ENCODE results near the gene NKAIN4.

Gene NKAIN4

GRCh38 chr20:63280371-63280770, 26.1 kb upstream of the NKAIN4 start:
- Histone ChIP-seq H3K4me2 (ENCODE audit: low read depth, low read length) (no peak overlapping the region), H3K79me2 (ENCODE audit: low read length) (peaks cover 24% of the 10 kb centered on the region), H3K4me1 (ENCODE audit: low read length) (no peaks in the 10 kb centered on the region), H3K27me3 (replicated peaks; ENCODE audit: insufficient read depth, low read length) (no peaks in the 10 kb centered on the region), H3K4me3 (ENCODE audit: low read length) (no peak overlapping the region), H3K27ac (ENCODE audit: low read length) (no peak overlapping the region), H3K9ac (ENCODE audit: low read length) (no peak overlapping the region), H3K9me3 (replicated peaks; ENCODE audit: insufficient read depth, low read length) (no peaks in the 10 kb centered on the region), H3F3A (ENCODE audit: insufficient read depth, low read length) (no peaks in the 10 kb centered on the region), H3K9me2 (replicated peaks; ENCODE audit: insufficient read depth, low read length) (no peaks in the 10 kb centered on the region), H3K36me3 (replicated peaks; ENCODE audit: insufficient read depth, low read length) (no peaks in the 10 kb centered on the region), H4K20me1 (ENCODE audit: insufficient read depth, low read length) (no peaks in the 10 kb centered on the region), H2AFZ (ENCODE audit: low read length) (no peak overlapping the region)
- TF ChIP-seq EZH2phosphoT487 (IDR thresholded peaks at IDR 0.05; ENCODE audit: low read length) (no peak), EZH2 (optimal IDR thresholded peaks at IDR 0.05; ENCODE audit: low read depth, low read length) (no peak)
- TF ChIP-seq, protein P1, sequence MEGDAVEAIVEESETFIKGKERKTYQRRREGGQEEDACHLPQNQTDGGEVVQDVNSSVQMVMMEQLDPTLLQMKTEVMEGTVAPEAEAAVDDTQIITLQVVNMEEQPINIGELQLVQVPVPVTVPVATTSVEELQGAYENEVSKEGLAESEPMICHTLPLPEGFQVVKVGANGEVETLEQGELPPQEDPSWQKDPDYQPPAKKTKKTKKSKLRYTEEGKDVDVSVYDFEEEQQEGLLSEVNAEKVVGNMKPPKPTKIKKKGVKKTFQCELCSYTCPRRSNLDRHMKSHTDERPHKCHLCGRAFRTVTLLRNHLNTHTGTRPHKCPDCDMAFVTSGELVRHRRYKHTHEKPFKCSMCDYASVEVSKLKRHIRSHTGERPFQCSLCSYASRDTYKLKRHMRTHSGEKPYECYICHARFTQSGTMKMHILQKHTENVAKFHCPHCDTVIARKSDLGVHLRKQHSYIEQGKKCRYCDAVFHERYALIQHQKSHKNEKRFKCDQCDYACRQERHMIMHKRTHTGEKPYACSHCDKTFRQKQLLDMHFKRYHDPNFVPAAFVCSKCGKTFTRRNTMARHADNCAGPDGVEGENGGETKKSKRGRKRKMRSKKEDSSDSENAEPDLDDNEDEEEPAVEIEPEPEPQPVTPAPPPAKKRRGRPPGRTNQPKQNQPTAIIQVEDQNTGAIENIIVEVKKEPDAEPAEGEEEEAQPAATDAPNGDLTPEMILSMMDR (IDR thresholded peaks at IDR 0.05; ENCODE audit: low read length), result no peak
- DNase-seq, result no peak

GRCh38 chr20:63279931-63280330, 25.7 kb upstream of the NKAIN4 start:
- no peak overlapping the region for H3K27ac ChIP-seq (ENCODE audit: low read length)
- no peak overlapping the region for H3K9ac ChIP-seq (ENCODE audit: low read length)
- no peaks in the 10 kb centered on the region for H3F3A ChIP-seq (ENCODE audit: insufficient read depth, low read length)
- no peaks in the 10 kb centered on the region for H3K9me2 ChIP-seq (replicated peaks; ENCODE audit: insufficient read depth, low read length)
- H3K9me3 ChIP-seq (replicated peaks; ENCODE audit: insufficient read depth, low read length), result no peaks in the 10 kb centered on the region
- DNase-seq, result no peak
- no peak overlapping the region for H2AFZ ChIP-seq (ENCODE audit: low read length)
- no peaks in the 10 kb centered on the region for H4K20me1 ChIP-seq (ENCODE audit: insufficient read depth, low read length)
- no peaks in the 10 kb centered on the region for H3K4me1 ChIP-seq (ENCODE audit: low read length)
- H3K27me3 ChIP-seq (replicated peaks; ENCODE audit: insufficient read depth, low read length), result no peaks in the 10 kb centered on the region
- no peak overlapping the region for H3K4me2 ChIP-seq (ENCODE audit: low read depth, low read length)
- H3K79me2 ChIP-seq (ENCODE audit: low read length), result peaks cover 28% of the 10 kb centered on the region
- H3K36me3 ChIP-seq (replicated peaks; ENCODE audit: insufficient read depth, low read length), result no peaks in the 10 kb centered on the region
- H3K4me3 ChIP-seq (ENCODE audit: low read length), result no peak overlapping the region
- TF ChIP-seq EZH2phosphoT487 (IDR thresholded peaks at IDR 0.05; ENCODE audit: low read length) (no peak), EZH2 (optimal IDR thresholded peaks at IDR 0.05; ENCODE audit: low read depth, low read length) (no peak)
- TF ChIP-seq, protein P1 (IDR thresholded peaks at IDR 0.05; ENCODE audit: low read length), result no peak

DNA sequence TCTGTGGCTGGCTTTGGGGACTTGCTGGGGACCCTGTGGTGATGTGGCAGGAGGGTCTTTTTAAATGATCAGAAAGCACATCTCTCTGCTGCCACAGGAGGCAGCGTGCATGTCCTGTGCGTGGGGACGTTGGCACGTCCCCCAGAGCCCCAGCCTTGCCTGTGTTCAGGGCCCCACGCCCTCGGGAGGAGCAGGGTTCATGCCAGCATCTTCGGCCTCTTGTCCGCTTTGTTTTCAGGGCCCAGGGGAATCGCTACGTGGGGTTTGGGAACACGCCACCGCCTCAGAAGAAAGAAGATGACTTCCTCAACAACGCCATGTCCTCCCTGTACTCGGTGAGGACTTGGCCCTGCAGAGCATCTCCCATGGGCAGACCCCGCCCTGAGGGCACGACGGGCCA, 24.4 kb upstream of the NKAIN4 start:
- Histone ChIP-seq H3K9me2 (replicated peaks; ENCODE audit: insufficient read depth, low read length) (no peaks in the 10 kb centered on the region), H3K4me1 (ENCODE audit: low read length) (0 out of 2 replicates have a peak, but pooled peaks cover 3% of the 10 kb centered on the region), H3K36me3 (replicated peaks; ENCODE audit: insufficient read depth, low read length) (no peaks in the 10 kb centered on the region), H4K20me1 (ENCODE audit: insufficient read depth, low read length) (peaks cover 4% of the 10 kb centered on the region; the same call in 1 of the 2 replicates), H3K9me3 (replicated peaks; ENCODE audit: insufficient read depth, low read length) (no peaks in the 10 kb centered on the region), H3K79me2 (ENCODE audit: low read length) (peaks cover 40% of the 10 kb centered on the region), H3K27me3 (replicated peaks; ENCODE audit: insufficient read depth, low read length) (no peaks in the 10 kb centered on the region), H3F3A (ENCODE audit: insufficient read depth, low read length) (no peaks in the 10 kb centered on the region), H3K4me3 (ENCODE audit: low read length) (no peak overlapping the region), H3K9ac (ENCODE audit: low read length) (no peak overlapping the region), H3K27ac (ENCODE audit: low read length) (no peak overlapping the region), H3K4me2 (ENCODE audit: low read depth, low read length) (no peak overlapping the region), H2AFZ (ENCODE audit: low read length) (no peak overlapping the region)
- no peak for TF ChIP-seq EZH2 (optimal IDR thresholded peaks at IDR 0.05; ENCODE audit: low read depth, low read length)
- TF ChIP-seq, protein P1 (IDR thresholded peaks at IDR 0.05; ENCODE audit: low read length), result no peak
- TF ChIP-seq EZH2phosphoT487 (IDR thresholded peaks at IDR 0.05; ENCODE audit: low read length), result no peak
- no peak for DNase-seq
